HG02852 (cell line): Measurements from ENCODE around the gene ZNF837.
A peak's percentile ranks its signal among the peaks of the same experiment; 100 is the strongest.
"Not testable (repeated sequence)": the region's sequence is repeated elsewhere in the genome, so short reads cannot be mapped to it uniquely, and the experiment has no call there.

Experiments used
- ATAC-seq: cut with Tn5 transposase; IDR thresholded peaks from one replicate; pipeline ENCODE4 v1.9.1; 2021; ENCODE audit warnings: mild to moderate bottlenecking, moderate library complexity; ENCODE audit not compliant: unreplicated experiment

The ZNF837 gene

DNA sequence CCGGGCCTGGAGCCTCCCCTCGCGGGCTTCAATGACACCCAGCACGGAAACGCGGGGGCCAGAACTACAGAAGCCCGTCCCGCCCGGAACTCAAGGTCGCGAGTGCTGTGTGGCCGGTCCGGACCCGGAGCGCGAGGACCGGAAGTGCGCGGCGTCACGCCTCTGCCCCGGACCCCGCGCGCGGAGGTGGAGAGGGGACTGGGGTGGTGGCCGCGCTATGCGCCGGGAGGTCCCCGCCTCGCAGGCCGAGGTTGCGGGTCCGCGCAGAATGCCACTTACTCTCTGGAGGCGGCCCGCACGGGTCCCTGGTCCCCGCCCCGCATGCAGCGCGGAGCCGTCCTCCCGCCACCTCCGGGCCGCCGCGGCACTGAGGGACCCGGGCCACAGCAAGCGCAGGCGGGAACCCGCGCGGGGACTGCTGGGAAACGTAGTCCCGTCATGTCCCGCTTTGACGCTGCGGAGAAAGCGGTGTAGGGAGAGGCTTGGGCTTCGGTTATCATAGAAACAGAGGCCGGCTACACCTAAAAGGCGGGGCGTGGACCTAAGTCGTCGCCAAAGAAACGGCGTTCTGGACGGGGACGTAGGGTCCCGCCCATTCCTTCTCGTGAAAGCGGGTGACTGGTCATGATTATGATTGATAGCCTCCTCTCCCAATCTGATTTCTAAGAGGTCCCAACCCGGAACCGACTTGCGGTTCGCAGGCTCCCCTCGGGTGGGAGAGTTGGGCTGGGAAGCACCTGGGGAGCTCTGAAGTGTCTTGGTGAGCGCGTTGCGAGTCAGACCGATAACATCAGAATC lies at the start of gene ZNF837:
ZNF837 (minus strand) TSS at position 369 of the 798 bp plus-strand sequence. CDS start 11,698 bp downstream, outside the sequence.
- ATAC-seq: peak; percentile 84

DNA sequence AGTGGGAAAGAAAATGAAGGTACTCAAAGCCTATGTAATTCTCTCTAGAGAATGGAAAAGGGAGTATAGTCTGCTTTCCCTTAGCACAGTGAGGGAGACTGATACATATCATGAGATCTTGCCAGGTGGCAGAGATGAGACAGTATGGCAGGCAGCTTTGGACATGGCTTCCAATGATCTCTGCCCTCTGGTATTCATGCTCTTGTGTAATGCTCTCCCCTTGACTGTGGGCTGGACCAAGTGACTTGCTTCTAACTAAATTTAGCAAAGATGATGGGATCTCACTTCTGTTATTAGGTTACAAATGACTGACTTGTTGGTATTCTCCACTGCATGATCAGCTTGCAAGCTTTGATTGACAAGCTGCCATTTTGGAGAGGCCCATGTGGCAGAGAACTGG lies 48.9 kb upstream of the ZNF837 start:
- ATAC-seq: no peak

DNA sequence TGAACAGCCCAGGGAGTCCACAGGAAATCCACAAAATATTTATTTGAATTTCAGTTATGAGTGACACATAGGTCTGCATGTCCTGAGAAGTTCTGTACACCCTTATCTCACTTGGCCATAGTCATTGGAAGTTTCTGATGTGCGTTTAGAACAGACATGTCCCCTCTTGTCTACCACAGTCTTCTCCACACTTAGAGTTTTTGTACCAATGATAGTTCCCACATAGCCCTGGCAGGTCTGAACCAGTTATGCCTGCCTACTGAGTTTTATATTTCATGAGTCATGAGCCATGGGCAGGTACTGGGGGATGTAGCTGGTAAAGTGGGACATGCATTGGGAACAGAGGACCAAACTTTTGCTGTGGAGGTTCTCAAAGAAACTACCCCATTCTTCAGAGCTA lies 47.8 kb upstream of the ZNF837 start:
- no peak for ATAC-seq

DNA sequence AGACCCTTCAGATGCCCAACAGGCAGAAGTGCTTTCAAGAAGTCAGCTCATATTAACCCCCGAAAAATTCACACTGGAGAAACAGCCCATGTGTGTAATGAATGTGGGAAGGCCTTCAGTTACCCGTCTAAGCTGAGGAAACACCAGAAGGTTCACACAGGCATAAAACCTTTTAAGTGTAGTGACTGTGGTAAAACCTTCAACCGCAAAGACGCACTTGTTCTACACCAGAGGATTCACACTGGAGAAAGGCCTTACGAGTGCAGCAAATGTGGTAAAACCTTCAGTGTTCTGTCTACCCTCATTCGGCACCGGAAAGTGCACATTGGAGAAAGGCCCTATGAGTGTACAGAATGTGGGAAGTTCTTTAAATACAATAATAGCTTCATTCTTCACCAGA lies 36.2 kb upstream of the ZNF837 start:
- no peak for ATAC-seq

DNA sequence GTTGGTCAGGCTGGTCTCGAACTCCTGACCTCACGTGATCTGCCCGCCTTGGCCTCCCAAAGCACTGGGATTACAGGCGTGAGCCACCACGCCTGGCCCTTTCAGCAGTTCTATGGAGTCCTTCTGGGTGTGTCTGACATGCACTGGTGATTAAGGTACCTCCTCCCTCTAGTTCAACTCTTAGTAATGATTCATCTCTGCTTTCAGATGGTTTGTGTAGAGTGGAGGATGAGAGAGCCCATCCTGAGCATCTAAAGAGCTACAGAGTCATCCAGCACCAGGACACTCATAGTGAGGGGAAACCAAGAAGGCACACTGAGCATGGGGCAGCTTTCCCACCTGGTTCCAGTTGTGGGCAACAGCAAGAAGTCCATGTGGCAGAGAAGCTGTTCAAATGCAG lies 35.8 kb upstream of the ZNF837 start:
- ATAC-seq: no peak

DNA sequence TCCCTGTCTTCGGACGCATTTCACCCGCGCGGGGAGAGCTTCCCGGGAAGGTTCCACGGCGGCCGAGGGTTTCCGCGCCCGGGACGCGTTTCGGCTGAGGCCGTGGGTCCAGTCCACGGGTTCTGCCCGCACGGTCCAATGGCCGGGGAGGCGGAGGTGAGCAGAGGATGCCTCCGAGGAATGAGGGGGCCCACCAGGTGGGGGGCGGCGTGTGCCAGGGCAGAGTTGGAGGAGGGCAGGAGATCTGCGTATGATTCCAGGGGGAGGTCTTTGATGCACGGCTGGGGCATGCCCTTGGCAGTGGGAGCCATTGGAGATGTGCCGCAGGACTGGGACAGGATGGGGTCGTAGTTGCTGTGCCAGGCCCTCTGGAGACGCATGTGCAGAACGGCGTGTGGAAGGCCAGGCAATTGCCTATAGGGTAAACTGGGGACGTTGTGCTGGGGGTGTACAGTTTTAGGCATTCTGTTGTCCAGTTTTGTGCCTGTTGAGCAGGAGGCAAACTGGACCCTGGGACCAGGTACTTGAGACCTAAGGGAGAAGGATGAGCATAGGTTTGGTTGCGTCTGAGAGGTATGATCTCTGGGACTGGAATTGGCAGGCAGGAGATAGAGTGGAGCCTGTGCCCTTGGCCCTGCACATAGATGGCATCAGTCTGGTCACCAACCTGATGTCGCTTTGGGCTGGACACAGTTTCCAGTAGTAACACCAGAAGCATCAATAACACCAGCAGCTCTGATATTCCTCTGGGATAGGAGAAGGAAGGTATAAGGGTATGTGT lies 28.4 kb upstream of the ZNF837 start:
- no peak for ATAC-seq

DNA sequence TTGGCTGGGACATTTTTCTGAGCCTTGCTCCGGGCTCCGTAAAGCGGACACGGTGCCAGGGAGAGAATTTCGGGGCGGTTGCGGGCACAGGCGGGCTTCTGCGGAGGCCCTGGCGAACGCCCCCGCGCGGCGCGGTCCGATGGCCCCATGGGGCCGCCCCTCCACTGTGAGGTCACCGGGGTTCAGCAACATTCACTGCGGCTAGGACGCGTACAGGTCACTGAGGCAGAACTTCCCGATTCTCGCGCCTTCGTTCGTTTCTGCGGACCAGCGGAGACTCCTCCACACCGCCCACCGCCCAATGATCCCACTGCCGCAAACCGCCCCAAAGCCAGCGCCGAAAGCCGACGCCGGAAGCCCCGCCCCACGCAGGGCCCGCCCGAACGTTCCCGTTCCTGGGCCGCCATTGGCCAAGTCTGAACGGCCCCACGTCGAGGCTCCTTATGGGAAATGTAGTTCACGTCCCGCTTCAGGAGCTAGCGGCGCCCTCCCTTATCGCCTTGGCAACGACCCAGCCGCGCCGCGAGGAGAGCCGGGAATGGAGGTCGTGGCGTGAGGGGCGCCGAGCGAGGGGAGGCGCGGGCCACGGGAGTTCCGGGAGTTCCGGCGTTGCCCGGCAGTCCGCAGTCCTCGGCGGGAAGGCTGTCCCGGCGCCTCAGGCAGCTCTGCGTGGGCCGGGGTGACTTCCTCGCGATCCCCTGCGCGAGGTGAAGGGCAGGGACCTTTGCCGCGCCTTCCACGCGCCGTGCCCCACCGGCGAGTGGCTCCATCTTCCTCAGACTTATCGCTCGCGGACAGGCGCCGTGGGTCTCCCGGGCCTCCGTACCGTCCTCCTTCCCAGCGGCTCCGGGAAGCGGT lies 27.6 kb upstream of the ZNF837 start, which contains the start of gene ZNF584:
ZNF584 (plus strand) TSS at position 498 of the 858 bp plus-strand sequence. CDS start 499 bp downstream, outside the sequence.
- ATAC-seq: peak; percentile 96

DNA sequence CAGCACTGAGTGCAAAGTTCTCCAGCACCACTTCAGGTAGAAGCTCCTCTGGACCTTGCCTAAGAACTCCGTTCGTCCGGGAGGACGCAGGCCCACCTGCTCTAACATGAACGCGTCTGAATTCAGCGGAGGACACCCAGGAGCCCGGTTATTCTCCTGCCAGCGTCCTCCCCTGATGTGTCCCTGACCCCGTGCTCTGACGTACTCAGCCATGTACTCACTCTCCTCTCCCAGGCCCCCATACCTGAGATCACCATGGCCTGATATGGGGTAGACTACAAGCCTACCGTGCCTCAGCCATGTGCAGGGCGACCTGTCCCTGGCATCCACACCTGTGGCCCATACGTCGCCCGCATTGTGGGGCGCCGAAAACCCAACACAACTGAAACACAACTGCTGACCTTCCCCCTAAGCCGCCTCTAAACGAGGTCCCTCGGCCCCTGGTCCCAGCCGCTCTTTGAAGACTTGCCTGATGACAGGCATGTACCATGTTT lies 26.9 kb upstream of the ZNF837 start:
- no peak for ATAC-seq

DNA sequence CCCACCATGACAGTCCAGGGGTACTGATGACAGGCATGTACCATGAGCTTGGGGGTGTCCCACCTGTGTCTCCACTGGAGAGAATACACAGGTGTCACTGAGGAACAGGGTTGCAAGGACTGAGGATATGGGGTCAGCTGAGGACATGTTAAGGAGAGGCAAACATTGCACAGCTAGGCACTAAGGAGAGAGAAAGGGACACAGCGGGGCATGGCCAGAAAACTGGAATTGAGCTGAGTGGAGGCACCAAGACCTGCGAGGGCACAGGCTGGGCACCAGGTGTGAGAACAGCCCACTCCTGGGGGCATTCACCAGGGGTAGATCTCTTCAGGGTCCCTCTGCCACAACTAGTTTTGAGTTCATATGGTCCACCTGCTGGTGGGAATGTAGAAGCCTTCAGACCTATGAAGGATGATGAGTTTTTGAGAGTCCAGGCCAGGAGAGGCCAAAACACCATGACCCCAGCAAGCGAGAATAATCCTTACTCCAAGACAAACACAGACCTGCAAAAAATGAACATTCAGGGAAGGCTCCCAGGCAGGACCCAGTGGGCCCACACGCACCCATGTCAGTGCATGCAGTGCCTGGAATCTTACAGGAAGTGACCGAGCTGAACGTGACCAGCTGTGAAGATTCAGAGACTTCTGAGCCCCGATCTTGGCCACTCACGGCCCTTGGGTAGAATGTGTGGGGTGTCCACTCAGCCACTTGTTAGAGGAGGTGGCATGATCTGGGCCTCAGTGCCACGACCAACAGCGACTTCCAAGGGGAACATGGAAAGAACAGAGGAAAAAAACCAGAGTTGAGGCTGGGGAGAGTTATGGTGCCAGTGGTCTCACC lies 26.2 kb upstream of the ZNF837 start:
- ATAC-seq: no peak

DNA sequence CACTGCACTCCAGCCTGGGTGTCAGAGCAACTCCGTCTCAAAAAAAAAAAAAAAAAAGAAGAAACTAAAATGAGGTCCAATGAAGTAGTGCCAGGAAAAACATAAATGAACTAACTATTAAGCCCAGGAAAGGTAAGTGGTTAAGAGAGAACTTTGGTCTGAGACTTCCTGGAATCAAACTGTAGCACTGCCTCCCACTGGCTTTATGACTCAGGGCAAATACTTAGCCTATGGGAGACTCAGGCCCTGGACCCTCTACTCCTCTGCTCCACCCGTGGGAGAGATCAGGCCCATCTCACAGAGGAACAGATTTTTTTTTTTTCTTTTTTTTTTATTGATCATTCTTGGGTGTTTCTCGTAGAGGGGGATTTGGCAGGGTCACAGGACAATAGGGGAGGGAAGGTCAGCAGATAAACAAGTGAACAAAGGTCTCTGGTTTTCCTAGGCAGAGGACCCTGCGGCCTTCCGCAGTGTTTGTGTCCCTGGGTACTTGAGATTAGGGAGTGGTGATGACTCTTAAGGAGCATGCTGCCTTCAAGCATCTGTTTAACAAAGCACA lies 23.2 kb upstream of the ZNF837 start:
- ATAC-seq: not testable (repeated sequence)

DNA sequence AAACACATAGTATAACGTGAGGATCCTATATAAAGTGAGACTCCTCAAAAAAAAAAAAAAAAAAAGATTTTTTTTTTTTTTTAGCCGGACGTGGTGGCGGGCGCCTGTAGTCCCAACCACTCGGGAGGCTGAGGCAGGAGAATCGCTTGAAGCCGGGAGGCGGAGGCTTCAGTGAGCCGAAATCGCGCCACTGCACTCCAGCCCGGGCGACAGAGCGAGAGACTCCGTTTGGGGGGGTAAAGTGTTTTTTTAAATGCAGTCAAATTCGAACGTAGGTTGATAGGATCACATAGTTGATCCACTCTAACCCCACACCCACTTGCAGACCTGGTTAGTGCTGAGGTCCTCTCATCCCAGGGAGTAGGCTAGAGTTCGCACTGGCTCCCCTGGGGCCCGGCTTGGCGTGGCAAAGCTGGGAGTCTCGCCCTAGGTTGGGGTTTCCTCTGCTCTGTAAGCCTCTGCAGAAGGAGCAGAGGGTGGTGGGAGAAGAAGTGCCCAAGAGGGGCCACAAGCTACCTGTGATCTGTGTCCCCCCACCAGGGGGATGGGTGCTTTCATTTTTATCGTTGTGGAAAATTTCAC lies 21.1 kb upstream of the ZNF837 start:
- no peak for ATAC-seq

DNA sequence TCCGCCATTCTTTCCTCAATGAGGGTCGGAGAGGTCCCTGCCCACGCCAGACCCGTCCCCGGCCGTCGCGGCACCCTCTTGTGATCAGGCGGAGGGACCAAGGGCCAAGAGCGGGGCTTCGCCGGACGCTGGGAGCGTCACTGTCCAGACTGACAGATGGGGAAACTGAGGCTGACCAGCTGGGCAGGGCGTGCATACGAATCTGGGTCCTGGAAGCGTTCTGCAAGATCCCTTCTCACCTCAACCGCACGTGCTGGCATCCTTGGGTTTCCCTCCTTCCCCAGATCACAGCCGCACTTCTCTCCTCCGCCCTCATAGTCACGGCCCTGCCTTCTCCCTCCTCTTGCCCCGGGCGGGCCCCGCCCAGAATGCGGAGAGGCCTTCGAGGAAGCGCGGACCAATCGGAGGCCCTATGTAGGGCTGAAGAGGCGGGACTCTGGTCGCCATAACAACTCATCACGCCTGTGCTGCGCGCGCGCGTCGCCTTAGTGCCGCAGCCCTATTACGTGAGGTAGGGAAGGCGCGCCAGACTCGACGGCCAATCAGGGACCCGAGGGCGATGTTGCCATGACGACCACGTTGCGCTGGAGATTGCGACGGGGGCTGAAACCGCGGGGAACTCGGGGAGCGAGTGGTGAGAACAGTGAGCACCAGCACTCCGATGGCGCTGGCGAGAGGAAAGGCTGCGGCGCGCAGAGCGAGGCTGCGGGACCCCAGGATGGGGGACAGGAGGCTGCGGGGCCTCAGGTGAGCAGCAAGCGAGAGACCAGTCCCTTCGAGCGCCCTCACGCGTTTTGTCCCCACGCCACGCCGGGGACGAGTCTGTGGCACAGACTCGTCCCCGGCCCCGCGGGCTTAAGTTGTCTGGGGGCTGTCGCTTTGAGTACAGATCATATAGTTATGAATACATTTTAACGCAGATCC lies 20.3 kb upstream of the ZNF837 start:
- ATAC-seq: peak; percentile 97

DNA sequence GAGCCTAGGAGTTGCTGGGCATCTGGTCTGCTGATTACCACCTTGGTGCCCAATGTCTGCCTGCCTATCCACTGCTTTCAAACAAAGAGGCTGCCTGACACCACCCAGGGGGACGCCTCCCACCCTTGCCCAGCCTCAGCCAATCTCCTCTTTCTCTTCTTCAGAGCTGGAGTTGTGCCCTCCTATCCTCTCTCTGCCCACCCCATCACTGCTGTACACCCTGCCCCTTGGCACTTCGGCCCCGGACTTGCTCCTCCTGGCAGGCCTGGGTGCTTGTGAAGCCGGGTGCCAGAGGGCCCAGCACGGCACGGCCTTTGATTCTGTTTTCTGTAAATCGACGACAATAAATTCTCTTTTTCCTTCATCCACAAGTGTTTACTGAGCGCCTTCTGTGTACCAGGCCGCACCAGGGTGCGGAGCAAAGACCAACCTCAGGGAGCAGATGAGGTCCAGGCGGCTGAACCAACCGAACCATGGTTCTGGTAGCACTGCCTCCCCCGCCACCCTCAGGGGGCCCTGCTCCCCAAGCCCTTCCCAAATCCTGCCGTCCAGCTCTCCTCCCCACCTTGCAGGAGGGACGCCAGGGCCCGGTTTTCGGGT lies 19.6 kb upstream of the ZNF837 start:
- ATAC-seq: no peak

DNA sequence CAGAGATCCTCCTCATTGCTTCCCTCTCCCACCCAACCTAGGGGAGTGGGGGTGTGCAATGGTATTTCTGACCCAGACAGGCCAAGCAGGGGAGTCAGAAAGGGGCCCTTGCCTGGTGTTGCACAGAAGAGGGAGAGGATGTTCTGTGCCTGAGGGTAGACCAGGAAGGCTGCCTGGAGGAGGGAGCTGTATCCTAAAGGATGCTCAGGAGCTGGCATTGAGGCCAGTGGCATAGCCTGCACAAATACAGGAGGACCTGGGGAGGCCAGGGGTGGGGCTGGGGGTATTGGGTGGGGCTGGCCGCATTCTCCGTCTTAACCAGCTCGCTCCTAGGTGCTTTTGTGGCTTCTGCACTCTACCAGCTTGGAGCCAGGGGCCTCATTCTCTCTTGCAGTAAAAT lies 19.1 kb upstream of the ZNF837 start:
- ATAC-seq: no peak

DNA sequence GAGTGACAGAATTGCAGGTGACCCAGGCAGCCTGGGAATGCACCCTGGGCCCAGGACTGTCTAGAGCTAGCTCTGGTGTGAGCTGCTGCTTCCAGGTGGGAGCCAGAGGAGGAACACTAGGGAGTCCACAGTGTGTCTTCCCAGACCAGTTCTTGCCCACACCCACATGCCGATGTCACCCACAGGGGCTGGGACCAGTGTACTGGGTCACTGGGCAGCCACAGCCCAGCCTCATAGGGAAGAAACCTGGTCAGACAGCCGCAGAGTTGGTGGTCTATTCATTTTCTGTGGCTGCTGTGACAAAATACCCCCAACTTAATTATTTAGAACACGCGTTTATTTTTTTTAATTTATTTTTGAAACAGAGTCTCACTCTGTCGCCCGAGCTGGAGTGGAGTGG lies 17.7 kb upstream of the ZNF837 start:
- no peak for ATAC-seq

DNA sequence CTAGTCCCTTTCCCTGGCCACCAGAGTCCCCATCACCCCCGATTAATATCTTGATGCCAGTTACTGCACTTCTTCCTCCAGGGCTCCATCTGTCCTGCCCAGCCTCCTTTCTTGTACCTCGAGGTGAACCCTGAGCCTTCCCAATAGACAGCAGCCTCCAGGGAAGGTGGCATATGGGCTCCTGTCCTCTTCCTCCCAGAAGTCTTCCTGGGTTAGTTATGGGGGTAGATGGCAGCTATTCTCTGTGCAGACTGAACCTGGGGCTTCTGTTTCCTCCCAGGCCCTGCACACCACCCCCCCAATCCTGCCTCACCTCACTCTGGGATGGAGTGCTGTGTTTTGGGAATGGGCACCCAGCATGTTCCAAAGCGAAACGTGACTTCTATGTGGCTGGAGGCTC lies 17.3 kb upstream of the ZNF837 start:
- ATAC-seq: no peak

DNA sequence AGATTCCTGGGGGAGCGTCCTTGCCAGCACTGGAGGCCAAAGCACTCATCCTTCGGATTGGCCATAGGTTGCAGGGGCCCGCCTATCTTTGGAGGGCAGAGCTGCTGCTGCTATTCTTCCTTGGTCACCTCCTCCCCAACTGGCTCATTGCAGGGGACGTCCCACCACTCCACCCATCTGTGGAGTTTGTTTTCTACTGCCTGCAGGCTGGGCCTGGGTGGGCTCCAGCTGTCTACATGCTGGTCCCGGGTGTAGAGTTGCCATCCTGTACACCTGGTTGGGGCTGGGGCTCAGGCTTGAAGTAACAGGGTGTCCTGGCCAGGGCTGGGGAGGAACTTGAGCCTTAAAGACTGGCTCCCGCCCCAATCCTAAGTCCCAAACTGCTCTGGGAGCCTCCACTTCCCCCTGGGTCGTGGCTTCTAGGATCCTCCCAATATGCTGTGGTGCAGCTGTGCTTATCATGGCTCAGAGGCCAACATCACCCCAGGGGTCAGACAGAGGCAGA lies 16.8 kb upstream of the ZNF837 start:
- no peak for ATAC-seq
